SK-N-SH (cell line): ENCODE measurements around the gene MEGF8. TPM values are rescaled to one million over a fixed set of nuclear protein-coding genes. Genes with fewer than 3 reads are reported as not detected.

Experiments
- CTCF ChIA-PET: fragments of 300-600, 350-600 bp; formaldehyde crosslinking; extraction: SDS; loops from one replicate; lab custom pipeline; 2021; lab: Yijun Ruan, JAX
- POLR2A ChIA-PET: fragments of 350-600 bp; sonication (Branson Sonifier 250); formaldehyde crosslinking; extraction: SDS; loops from one replicate; lab custom pipeline; 2020; ENCODE audit warnings: antibody characterized with exemption, inconsistent platforms; lab: Yijun Ruan, JAX
- DNase-seq: peaks from one replicate; pipeline ENCODE4 v3.0.0; 2012
- H2AFZ ChIP-seq: fragments of 200-600 bp; sonication (generic); 2 replicates; pipeline ENCODE4 v1.8.1; 2016; ENCODE audit warnings: antibody characterized with exemption, mild to moderate bottlenecking, low read depth
- H3F3A ChIP-seq: fragments of 200-600 bp; sonication (generic); replicated peaks from 2 replicates; pipeline ENCODE3; 2016; ENCODE audit warnings: antibody characterized with exemption, mild to moderate bottlenecking; ENCODE audit not compliant: insufficient read depth
- H3K27ac ChIP-seq, 2 experiments: fragments of 200-500 bp in 1 of 2; fragments of 200-600 bp in 1 of 2; sonication (Bioruptor generic) in 1 of 2; sonication (generic), shearing (Covaris generic) in 1 of 2; 2 replicates each; pipeline versions ENCODE4 v1.5.1 to v1.6.1; 2014 to 2016; ENCODE audit warnings: low read depth in 2 of 2, inconsistent platforms in 1 of 2, low read length in 1 of 2, mild to moderate bottlenecking in 1 of 2, mixed read lengths in 1 of 2
- H3K27me3 ChIP-seq: fragments of 200-600 bp; sonication (generic), shearing (Covaris generic); 2 replicates; pipeline ENCODE4 v1.6.1; 2016; ENCODE audit warnings: mixed run types; ENCODE audit not compliant: insufficient read depth
- H3K36me3 ChIP-seq, 2 experiments: fragments of 200-500 bp in 1 of 2; fragments of 200-600 bp in 1 of 2; sonication (Bioruptor generic) in 1 of 2; sonication (generic) in 1 of 2; replicated peaks in 1 of 2; 2 replicates each; pipeline versions ENCODE3 to v1.5.1; 2014 to 2016; ENCODE audit warnings: low read length in 1 of 2, mild to moderate bottlenecking in 1 of 2; ENCODE audit not compliant: insufficient read depth in 2 of 2, control insufficient read depth in 1 of 2
- H3K4me1 ChIP-seq, 2 experiments: fragments of 200-500 bp in 1 of 2; fragments of 200-600 bp in 1 of 2; sonication (Bioruptor generic) in 1 of 2; sonication (generic), shearing (Covaris generic) in 1 of 2; 2 replicates each; pipeline versions ENCODE4 v1.5.1 to v1.6.1; 2014 to 2016; ENCODE audit warnings: low read depth in 1 of 2, low read length in 1 of 2, mixed run types in 1 of 2; ENCODE audit not compliant: insufficient read depth in 2 of 2, control insufficient read depth in 1 of 2
- H3K4me2 ChIP-seq: fragments of 200-600 bp; sonication (generic), shearing (Covaris generic); 2 replicates; pipeline ENCODE4 v1.6.1; 2017; ENCODE audit warnings: mixed run types
- H3K4me3 ChIP-seq, 2 experiments: fragments of 200-500 bp in 1 of 2; fragments of 200-600 bp in 1 of 2; sonication (Bioruptor generic) in 1 of 2; sonication (generic), shearing (Covaris generic) in 1 of 2; 2 replicates each; pipeline versions ENCODE4 v1.5.1 to v1.8.1; 2014 to 2016; ENCODE audit warnings: low read depth in 2 of 2, inconsistent platforms in 1 of 2, low read length in 1 of 2, mild to moderate bottlenecking in 1 of 2, mixed read lengths in 1 of 2, moderate library complexity in 1 of 2
- H3K79me2 ChIP-seq: fragments of 200-600 bp; sonication (generic); 2 replicates; pipeline ENCODE4 v1.8.1; 2017; ENCODE audit warnings: mild to moderate bottlenecking; ENCODE audit not compliant: insufficient read depth
- H3K9ac ChIP-seq: fragments of 200-600 bp; sonication (generic); 2 replicates; pipeline ENCODE4 v1.6.1; 2017; ENCODE audit warnings: mixed run types
- H3K9me2 ChIP-seq: fragments of 200-600 bp; sonication (generic); 2 replicates; pipeline ENCODE4 v1.6.1; 2017; ENCODE audit warnings: mixed run types
- H3K9me3 ChIP-seq: fragments of 200-600 bp; sonication (generic); 2 replicates; pipeline ENCODE4 v1.6.1; 2017; ENCODE audit warnings: mixed run types, mild to moderate bottlenecking, moderate library complexity
- H4K20me1 ChIP-seq: fragments of 200-600 bp; sonication (generic); 2 replicates; pipeline ENCODE4 v1.6.1; 2017; ENCODE audit warnings: mild to moderate bottlenecking, mixed run types; ENCODE audit not compliant: insufficient read depth
- CTCF ChIP-seq: fragments of 200-600 bp; sonication (generic); IDR thresholded peaks from 2 replicates; pipeline ENCODE4 v1.6.1; 2017; ENCODE audit warnings: antibody characterized with exemption, mild to moderate bottlenecking, moderate library complexity
- ELF1 ChIP-seq: IDR thresholded peaks from 2 replicates; pipeline ENCODE4 v1.4.0; 2012
- EP300 ChIP-seq, 2 experiments: IDR thresholded peaks; 2 replicates each; pipeline versions ENCODE4 v1.4.0 to v1.6.1; 2012; ENCODE audit warnings: borderline replicate concordance in 1 of 2, low read depth in 1 of 2, low read length in 1 of 2
- FOSL2 ChIP-seq: IDR thresholded peaks from 2 replicates; pipeline ENCODE4 v1.4.0; 2012; ENCODE audit warnings: low read depth, mild to moderate bottlenecking, moderate library complexity, borderline replicate concordance
- FOXJ3 ChIP-seq: sonication (generic); formaldehyde crosslinking; IDR thresholded peaks from 2 replicates; pipeline ENCODE4 v1.5.1; 2020; ENCODE audit warnings: mild to moderate bottlenecking, missing genetic modification reagents
- FOXM1 ChIP-seq: IDR thresholded peaks from 2 replicates; pipeline ENCODE4 v1.4.0; 2012; ENCODE audit warnings: low read depth, mild to moderate bottlenecking
- GATA2 ChIP-seq: sonication (generic); formaldehyde crosslinking; IDR thresholded peaks from 2 replicates; pipeline ENCODE4 v1.5.0; 2020; ENCODE audit warnings: mild to moderate bottlenecking, missing genetic modification reagents
- MEF2A ChIP-seq: IDR thresholded peaks from 2 replicates; pipeline ENCODE4 v1.4.0; 2012; ENCODE audit warnings: low read depth, borderline replicate concordance
- NFIC ChIP-seq: IDR thresholded peaks from 2 replicates; pipeline ENCODE4 v1.4.0; 2012; ENCODE audit warnings: borderline replicate concordance
- NRF1 ChIP-seq: IDR thresholded peaks from 2 replicates; pipeline ENCODE4 v1.6.1; 2012; ENCODE audit warnings: low read depth, mild to moderate bottlenecking, low read length
- POLR2AphosphoS5 ChIP-seq: IDR thresholded peaks from 2 replicates; pipeline ENCODE4 v1.6.1; 2012; ENCODE audit warnings: low read depth, low read length
- RAD21 ChIP-seq: IDR thresholded peaks from 2 replicates; pipeline ENCODE4 v1.6.1; 2012; ENCODE audit warnings: mild to moderate bottlenecking, low read length
- RCOR1 ChIP-seq: fragments of 150-350 bp; IDR thresholded peaks from 2 replicates; pipeline ENCODE4 v1.6.1; 2017; ENCODE audit warnings: antibody characterized with exemption, low read length
- RXRA ChIP-seq: IDR thresholded peaks from 2 replicates; pipeline ENCODE4 v1.4.0; 2012; ENCODE audit warnings: low read depth, mild to moderate bottlenecking, borderline replicate concordance
- SIN3A ChIP-seq: IDR thresholded peaks from 2 replicates; pipeline ENCODE4 v1.6.1; 2012; ENCODE audit warnings: low read depth, mild to moderate bottlenecking, low read length, moderate library complexity, borderline replicate concordance
- SMC3 ChIP-seq: IDR thresholded peaks from 2 replicates; pipeline ENCODE4 v1.6.1; 2012; ENCODE audit warnings: low read depth, low read length, improper control_type of control experiment
- TAF1 ChIP-seq: IDR thresholded peaks from 2 replicates; pipeline ENCODE4 v1.6.1; 2012; ENCODE audit warnings: low read depth, mild to moderate bottlenecking, low read length, moderate library complexity, borderline replicate concordance
- TCF12 ChIP-seq: IDR thresholded peaks from 2 replicates; pipeline ENCODE4 v1.4.0; 2012
- TEAD4 ChIP-seq: IDR thresholded peaks from 2 replicates; pipeline ENCODE4 v1.4.0; 2012; ENCODE audit warnings: mild to moderate bottlenecking, borderline replicate concordance; ENCODE audit not compliant: insufficient read depth
- YY1 ChIP-seq: IDR thresholded peaks from 2 replicates; pipeline ENCODE4 v1.4.0; 2012; ENCODE audit warnings: low read depth, mild to moderate bottlenecking
- ZBTB33 ChIP-seq: IDR thresholded peaks from 2 replicates; pipeline ENCODE4 v1.4.0; 2012; ENCODE audit warnings: low read depth, borderline replicate concordance
- whole genome bisulfite sequencing: methylation state at CpG from one replicate; pipeline ENCODE4 v1.1.6; 2017; ENCODE audit warnings: low lambda C conversion rate; 5-methylcytosine and 5-hydroxymethylcytosine counted together
- polyA plus RNA-seq, 3 experiments: library from polyadenylated mRNA; depleted of rRNA; stranded (reverse); fragments of >200 nt; gene quantifications; 2 replicates each; pipeline ENCODE4 v1.2.3, GENCODE V29; 2012
- TF ChIP-seq, protein P1 (sequence below): IDR thresholded peaks from 2 replicates; pipeline ENCODE4 v1.6.1; 2012; ENCODE audit warnings: mild to moderate bottlenecking, low read depth, low read length, moderate library complexity
- TF ChIP-seq, protein P2 (sequence below): IDR thresholded peaks from 2 replicates; pipeline ENCODE4; 2012

Gene MEGF8
- polyA plus RNA-seq, 1 of the 3 experiments (the other 2 are of a cell fraction), result 19.1 TPM

GRCh38 chr19:42288387-42288786 lies 37.0 kb upstream of the MEGF8 start (continued):
- TF ChIP-seq, protein P1, sequence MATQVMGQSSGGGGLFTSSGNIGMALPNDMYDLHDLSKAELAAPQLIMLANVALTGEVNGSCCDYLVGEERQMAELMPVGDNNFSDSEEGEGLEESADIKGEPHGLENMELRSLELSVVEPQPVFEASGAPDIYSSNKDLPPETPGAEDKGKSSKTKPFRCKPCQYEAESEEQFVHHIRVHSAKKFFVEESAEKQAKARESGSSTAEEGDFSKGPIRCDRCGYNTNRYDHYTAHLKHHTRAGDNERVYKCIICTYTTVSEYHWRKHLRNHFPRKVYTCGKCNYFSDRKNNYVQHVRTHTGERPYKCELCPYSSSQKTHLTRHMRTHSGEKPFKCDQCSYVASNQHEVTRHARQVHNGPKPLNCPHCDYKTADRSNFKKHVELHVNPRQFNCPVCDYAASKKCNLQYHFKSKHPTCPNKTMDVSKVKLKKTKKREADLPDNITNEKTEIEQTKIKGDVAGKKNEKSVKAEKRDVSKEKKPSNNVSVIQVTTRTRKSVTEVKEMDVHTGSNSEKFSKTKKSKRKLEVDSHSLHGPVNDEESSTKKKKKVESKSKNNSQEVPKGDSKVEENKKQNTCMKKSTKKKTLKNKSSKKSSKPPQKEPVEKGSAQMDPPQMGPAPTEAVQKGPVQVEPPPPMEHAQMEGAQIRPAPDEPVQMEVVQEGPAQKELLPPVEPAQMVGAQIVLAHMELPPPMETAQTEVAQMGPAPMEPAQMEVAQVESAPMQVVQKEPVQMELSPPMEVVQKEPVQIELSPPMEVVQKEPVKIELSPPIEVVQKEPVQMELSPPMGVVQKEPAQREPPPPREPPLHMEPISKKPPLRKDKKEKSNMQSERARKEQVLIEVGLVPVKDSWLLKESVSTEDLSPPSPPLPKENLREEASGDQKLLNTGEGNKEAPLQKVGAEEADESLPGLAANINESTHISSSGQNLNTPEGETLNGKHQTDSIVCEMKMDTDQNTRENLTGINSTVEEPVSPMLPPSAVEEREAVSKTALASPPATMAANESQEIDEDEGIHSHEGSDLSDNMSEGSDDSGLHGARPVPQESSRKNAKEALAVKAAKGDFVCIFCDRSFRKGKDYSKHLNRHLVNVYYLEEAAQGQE, result no peak
- TF ChIP-seq NRF1 (no peak), RXRA (no peak), SMC3 (no peak), RAD21 (no peak), ELF1 (no peak), GATA2 (CRISPR knock-in tag) (no peak), TEAD4 (no peak)

DNA sequence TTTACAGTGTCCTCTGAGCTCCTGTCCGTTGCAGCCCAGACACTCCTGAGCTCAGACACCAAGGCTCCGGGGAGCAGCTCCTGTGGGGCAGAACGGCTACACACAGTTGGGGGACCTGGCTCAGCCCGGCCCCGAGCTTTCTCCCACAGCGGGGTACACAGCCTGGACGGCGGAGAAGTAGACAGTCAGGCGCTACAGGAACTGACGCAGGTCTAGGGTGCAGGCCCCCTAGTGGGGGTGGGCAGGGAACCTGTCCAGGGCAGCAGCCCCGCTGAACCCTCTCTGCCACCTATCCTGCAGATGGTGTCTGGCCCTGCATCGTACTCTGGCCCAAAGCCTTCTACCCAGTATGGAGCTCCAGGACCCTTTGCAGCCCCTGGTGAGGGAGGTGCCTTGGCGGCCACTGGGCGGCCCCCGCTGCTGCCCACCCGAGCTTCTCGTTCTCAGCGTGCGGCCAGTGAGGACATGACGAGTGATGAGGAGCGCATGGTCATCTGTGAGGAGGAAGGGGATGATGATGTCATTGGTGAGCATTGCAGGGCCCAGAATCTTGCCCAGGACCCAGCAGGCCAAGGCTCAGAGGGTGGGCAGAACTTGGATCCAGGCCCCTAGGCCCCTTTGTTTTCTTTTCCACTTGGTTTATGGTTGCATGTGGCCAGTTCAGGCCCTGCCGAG lies 36.4 kb upstream of the MEGF8 start:
- no peaks in the 10 kb centered on the region for H3K9me2 ChIP-seq
- peaks cover 12 to 24% of the 10 kb centered on the region in 2 experiments; a peak in 3 of 4 replicates for H3K4me1 ChIP-seq
- H3K27ac ChIP-seq, result no peak overlapping the region; a peak in 1 of 4 replicates
- no peaks in the 10 kb centered on the region for H3K27me3 ChIP-seq
- ChIA-PET CTCF (interaction anchor here (0.6 to 9.5 kb wide), 7 partner anchors 7 to 43 kb away, joined by 3 to 60 read pairs (median 10); partner anchors contain the start of genes PAFAH1B3 and PRR19), POLR2A (no interaction called here)
- H3K4me3 ChIP-seq, result no peak overlapping the region
- H3K79me2 ChIP-seq, result peaks cover 36% of the 10 kb centered on the region
- H2AFZ ChIP-seq, result no peak overlapping the region
- DNase-seq, result no peak
- no peaks in the 10 kb centered on the region for H3F3A ChIP-seq
- H3K9me3 ChIP-seq, result no peaks in the 10 kb centered on the region
- no peak overlapping the region for H3K9ac ChIP-seq
- peaks cover 24% of the 10 kb centered on the region for H4K20me1 ChIP-seq
- no peak for TF ChIP-seq YY1
- TF ChIP-seq ZBTB33, result no peak
- TF ChIP-seq, protein P2, sequence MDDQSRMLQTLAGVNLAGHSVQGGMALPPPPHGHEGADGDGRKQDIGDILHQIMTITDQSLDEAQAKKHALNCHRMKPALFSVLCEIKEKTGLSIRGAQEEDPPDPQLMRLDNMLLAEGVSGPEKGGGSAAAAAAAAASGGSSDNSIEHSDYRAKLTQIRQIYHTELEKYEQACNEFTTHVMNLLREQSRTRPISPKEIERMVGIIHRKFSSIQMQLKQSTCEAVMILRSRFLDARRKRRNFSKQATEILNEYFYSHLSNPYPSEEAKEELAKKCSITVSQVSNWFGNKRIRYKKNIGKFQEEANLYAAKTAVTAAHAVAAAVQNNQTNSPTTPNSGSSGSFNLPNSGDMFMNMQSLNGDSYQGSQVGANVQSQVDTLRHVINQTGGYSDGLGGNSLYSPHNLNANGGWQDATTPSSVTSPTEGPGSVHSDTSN, result no peak
- TF ChIP-seq ELF1, result no peak
- no peak for TF ChIP-seq POLR2AphosphoS5
- no peak for TF ChIP-seq GATA2 (CRISPR knock-in tag)
- TF ChIP-seq FOXJ3 (CRISPR knock-in tag), result no peak
- no peak for TF ChIP-seq TAF1
- no peak for TF ChIP-seq EP300 (IDR thresholded peaks at IDR 0.05; ENCODE audit: borderline replicate concordance in 1 of 2, low read depth in 1 of 2, low read length in 1 of 2)
- TF ChIP-seq FOSL2, result no peak
- no peak for TF ChIP-seq NRF1
- no peak for TF ChIP-seq SIN3A
- no peak for TF ChIP-seq TCF12
- no peak for TF ChIP-seq CTCF
- TF ChIP-seq FOXM1, result no peak
- TF ChIP-seq RCOR1, result no peak
- TF ChIP-seq RAD21, result no peak
- no peak for TF ChIP-seq MEF2A
- no peak for TF ChIP-seq NFIC
- no peak for TF ChIP-seq SMC3
- 95% methylated on average over 16 of the region's 22 CpGs for WGBS
- no peak overlapping the region for H3K4me2 ChIP-seq
- peaks cover 30 to 72% of the 10 kb centered on the region in 2 experiments for H3K36me3 ChIP-seq
